Measurements from ENCODE around the gene OPRM1. TPM values are rescaled to one million over a fixed set of nuclear protein-coding genes. Genes with fewer than 3 reads are reported as not detected.

Gene OPRM1
- total RNA-seq, 1 donor from 2014 or later, result not detected

DNA sequence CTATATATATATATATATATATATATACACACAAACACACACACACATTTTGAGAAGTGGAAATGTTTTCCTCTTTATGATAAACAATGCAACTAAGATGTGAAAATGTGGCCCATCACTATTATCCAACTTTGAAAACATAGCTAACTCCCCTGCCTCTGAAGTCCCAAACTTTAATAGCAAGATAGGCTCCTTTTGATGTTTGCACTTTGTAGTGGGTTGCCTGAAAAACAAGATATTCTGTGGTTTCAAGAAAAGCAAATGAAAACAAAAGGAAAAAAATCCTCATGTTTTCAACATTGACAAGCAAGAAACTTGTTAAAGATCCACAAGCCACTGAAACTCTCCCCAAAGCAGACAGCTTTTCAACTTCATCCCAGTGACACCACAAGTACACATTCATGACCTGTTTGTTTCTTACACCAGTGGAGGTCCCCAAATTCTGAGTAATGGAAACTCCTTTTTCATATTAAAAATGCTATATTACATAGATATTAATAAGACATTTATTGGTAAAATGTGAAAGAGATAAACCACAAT, 227.6 kb downstream of the OPRM1 start:
- intact Hi-C loops (cut with DNase I), result no loop called here
- no peaks in the 10 kb centered on the region for H3K36me3 ChIP-seq
- H3K27ac ChIP-seq, result no peak overlapping the region
- no peaks in the 10 kb centered on the region for H3K9me3 ChIP-seq
- H3K27me3 ChIP-seq, result no peaks in the 10 kb centered on the region
- DNase-seq (no peak), ATAC-seq (no peak)
- no peak overlapping the region for H3K4me3 ChIP-seq
- no peaks in the 10 kb centered on the region for H3K4me1 ChIP-seq
- TF ChIP-seq, protein P1, sequence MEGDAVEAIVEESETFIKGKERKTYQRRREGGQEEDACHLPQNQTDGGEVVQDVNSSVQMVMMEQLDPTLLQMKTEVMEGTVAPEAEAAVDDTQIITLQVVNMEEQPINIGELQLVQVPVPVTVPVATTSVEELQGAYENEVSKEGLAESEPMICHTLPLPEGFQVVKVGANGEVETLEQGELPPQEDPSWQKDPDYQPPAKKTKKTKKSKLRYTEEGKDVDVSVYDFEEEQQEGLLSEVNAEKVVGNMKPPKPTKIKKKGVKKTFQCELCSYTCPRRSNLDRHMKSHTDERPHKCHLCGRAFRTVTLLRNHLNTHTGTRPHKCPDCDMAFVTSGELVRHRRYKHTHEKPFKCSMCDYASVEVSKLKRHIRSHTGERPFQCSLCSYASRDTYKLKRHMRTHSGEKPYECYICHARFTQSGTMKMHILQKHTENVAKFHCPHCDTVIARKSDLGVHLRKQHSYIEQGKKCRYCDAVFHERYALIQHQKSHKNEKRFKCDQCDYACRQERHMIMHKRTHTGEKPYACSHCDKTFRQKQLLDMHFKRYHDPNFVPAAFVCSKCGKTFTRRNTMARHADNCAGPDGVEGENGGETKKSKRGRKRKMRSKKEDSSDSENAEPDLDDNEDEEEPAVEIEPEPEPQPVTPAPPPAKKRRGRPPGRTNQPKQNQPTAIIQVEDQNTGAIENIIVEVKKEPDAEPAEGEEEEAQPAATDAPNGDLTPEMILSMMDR (IDR thresholded peaks at IDR 0.05), result no peak

DNA sequence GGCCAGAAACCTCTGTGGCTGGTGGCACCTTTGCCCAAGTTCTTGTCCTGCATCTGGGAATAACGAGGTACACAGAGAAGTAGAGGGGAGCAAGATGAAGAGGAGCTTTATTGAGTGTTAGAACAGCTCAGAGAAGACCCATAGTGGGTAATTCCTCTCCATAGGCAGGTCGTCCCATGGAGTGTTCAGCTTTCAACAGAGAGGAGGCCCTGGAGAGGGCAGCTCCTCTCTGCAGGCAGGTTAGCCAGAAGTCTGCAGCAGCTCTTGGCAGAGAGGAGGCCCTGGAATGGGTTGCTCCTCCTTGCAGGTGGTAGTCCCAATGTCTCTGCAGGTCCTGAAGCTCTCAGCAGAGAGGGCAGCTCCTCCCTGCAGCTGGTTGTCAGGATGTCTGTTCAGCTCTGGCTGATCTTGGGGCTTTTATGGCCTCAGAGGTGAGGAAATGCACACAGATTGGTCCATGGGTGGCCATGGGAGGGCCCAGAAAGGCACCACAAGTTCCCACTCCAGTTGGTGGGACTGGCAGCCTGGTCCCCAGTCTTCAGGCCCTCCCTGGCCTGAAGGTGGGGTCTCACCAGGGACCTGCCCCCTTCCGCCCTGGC, 228.6 kb downstream of the OPRM1 start:
- DNase-seq, result no peak
- intact Hi-C loops (cut with DNase I), result no loop called here
- no peak overlapping the region for H3K4me3 ChIP-seq
- H3K4me1 ChIP-seq, result no peaks in the 10 kb centered on the region
- peak; percentile 19 for ATAC-seq
- H3K36me3 ChIP-seq, result no peaks in the 10 kb centered on the region
- H3K27ac ChIP-seq, result no peak overlapping the region
- H3K9me3 ChIP-seq, result no peaks in the 10 kb centered on the region
- no peaks in the 10 kb centered on the region for H3K27me3 ChIP-seq
- TF ChIP-seq, protein P1 (IDR thresholded peaks at IDR 0.05), result no peak

DNA sequence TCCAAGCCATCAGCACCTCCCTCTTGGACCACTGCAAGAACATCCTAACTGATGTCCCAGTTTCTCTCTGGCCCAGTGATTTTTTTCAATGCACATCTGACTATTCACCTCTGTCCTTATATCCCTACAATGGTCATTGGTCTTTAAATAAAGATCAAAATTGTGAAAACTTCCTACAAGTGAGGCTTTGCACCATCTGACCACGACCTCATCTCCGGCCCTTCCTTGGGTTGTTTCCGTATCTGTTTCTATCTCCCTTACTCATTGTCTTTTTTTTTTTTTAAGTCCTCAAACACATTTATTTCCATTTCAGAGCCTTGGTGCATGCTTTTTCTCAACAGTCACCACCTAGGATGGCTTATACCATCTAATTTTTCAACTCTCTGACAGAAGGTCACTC, 229.4 kb downstream of the OPRM1 start:
- no peak for ATAC-seq
- Histone ChIP-seq H3K4me1 (no peaks in the 10 kb centered on the region), H3K27me3 (no peaks in the 10 kb centered on the region), H3K27ac (no peak overlapping the region), H3K4me3 (no peak overlapping the region), H3K36me3 (no peaks in the 10 kb centered on the region), H3K9me3 (no peaks in the 10 kb centered on the region)
- no peak for DNase-seq
- intact Hi-C loops (cut with DNase I), result no loop called here
- TF ChIP-seq, protein P1 (IDR thresholded peaks at IDR 0.05), result no peak

DNA sequence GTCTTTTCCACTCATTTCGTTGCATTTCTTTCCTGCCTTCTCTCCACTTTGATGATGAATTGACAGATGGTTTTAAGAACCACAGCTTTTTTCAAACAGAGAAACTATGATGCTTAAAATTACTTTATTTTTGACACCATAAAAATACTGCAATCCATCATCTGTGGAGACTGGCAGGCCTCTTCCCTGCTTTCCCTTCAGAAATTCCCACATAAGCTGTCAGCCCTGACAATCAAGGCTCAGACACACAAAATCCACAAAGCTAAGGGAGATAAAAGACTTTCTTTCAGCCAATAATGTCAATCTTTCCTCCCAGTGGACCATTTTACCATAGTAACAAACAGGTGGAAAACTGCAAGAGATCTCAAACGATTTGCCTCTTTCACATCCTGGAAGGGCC, 235.1 kb downstream of the OPRM1 start:
- H3K4me1 ChIP-seq, result no peaks in the 10 kb centered on the region
- intact Hi-C loops (cut with DNase I), result no loop called here
- TF ChIP-seq, protein P1 (IDR thresholded peaks at IDR 0.05), result no peak
- no peaks in the 10 kb centered on the region for H3K27me3 ChIP-seq
- no peak overlapping the region for H3K4me3 ChIP-seq
- no peaks in the 10 kb centered on the region for H3K36me3 ChIP-seq
- DNase-seq, result no peak
- H3K27ac ChIP-seq, result no peak overlapping the region
- ATAC-seq, result no peak
- no peaks in the 10 kb centered on the region for H3K9me3 ChIP-seq

DNA sequence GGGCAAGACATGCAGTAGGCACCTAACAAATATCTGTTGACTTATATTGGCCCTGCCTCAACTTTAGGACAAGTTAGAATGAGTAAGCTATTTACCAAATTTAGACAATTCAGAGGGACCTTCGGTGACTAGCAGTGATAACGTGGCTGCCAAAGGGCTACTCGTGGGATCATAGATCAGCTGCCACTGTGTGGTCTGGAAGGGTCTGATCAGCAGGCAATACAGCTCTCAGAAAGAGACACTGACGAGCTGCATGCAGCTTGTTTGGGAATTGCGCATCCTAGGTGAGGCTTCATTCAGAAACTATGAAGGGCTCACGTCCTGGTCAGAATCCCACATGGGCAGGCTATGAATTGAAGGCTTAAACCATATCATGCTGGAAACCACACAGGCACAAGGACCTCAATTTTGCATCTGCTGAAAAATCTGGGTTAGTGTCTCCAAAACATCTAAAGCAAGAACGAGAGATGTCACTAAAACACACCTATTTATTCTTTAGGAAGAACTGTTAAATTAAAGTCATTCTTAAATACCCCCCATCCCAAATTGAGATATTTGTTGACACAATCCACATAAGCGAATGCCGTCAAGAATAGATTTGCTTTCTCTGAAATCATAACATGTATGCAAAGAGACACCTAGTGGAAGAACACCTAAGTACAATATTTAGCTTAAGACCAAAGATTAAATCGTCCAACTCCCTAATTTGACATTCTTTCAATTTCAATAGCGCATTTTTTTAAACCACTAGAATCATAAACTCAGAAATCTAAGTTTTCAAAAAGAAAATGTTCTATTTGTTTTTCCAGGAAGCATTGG, 238.0 kb downstream of the OPRM1 start:
- no peaks in the 10 kb centered on the region for H3K27me3 ChIP-seq
- no peaks in the 10 kb centered on the region for H3K4me1 ChIP-seq
- intact Hi-C loops (cut with DNase I), result loop anchor here (5.0 kb wide), 1 partner anchor 120 kb away; no protein-coding TSS in a partner anchor
- peak overlapping the region; percentile 0 for H3K4me3 ChIP-seq
- no peaks in the 10 kb centered on the region for H3K9me3 ChIP-seq
- no peak overlapping the region for H3K27ac ChIP-seq
- TF ChIP-seq, protein P1 (IDR thresholded peaks at IDR 0.05), result peak; percentile 71
- H3K36me3 ChIP-seq, result no peaks in the 10 kb centered on the region
- DNase-seq (no peak), ATAC-seq (peak; percentile 79)
